ENCODE measurements around the gene PIEZO1. TPM values are rescaled to one million over a fixed set of nuclear protein-coding genes. Genes with fewer than 3 reads are reported as not detected.

The PIEZO1 gene
- polyA plus RNA-seq, 1 donor = 92.9 TPM

GRCh38 chr16:88741368-88741767 is 43.7 kb downstream of the PIEZO1 start:
- WGBS (ENCODE audit: insufficient coverage, low lambda C conversion rate) = no CpG with 5 or more reads among the region's 17 CpGs
- H3K27me3 ChIP-seq (ENCODE audit: control insufficient read depth, insufficient read depth, low read length) = no peaks in the 10 kb centered on the region
- peaks cover 31% of the 10 kb centered on the region for H3K36me3 ChIP-seq (ENCODE audit: control insufficient read depth, insufficient read depth, low read length)
- no peak for DNase-seq
- H3K9me3 ChIP-seq (ENCODE audit: control insufficient read depth, low read depth, low read length) = no peaks in the 10 kb centered on the region
- H3K4me3 ChIP-seq (ENCODE audit: low read length) = no peak overlapping the region
- H3K4me1 ChIP-seq (ENCODE audit: control insufficient read depth, insufficient read depth, low read length) = peaks cover 8% of the 10 kb centered on the region
- no peak overlapping the region for H3K27ac ChIP-seq (ENCODE audit: low read length)

GRCh38 chr16:88740727-88741055 is 44.3 kb downstream of the PIEZO1 start:
- Histone ChIP-seq H3K27me3 (ENCODE audit: control insufficient read depth, insufficient read depth, low read length) (no peaks in the 10 kb centered on the region), H3K4me3 (ENCODE audit: low read length) (no peak overlapping the region), H3K9me3 (ENCODE audit: control insufficient read depth, low read depth, low read length) (no peaks in the 10 kb centered on the region), H3K36me3 (ENCODE audit: control insufficient read depth, insufficient read depth, low read length) (peaks cover 35% of the 10 kb centered on the region), H3K4me1 (ENCODE audit: control insufficient read depth, insufficient read depth, low read length) (peaks cover 8% of the 10 kb centered on the region), H3K27ac (ENCODE audit: low read length) (no peak overlapping the region)
- no peak for DNase-seq
- WGBS (ENCODE audit: insufficient coverage, low lambda C conversion rate) = no CpG with 5 or more reads among the region's 12 CpGs

GRCh38 chr16:88739977-88740726 is 44.9 kb downstream of the PIEZO1 start:
- no peaks in the 10 kb centered on the region for H3K9me3 ChIP-seq (ENCODE audit: control insufficient read depth, low read depth, low read length)
- H3K27ac ChIP-seq (ENCODE audit: low read length) = no peak overlapping the region
- no CpG with 5 or more reads among the region's 33 CpGs for WGBS (ENCODE audit: insufficient coverage, low lambda C conversion rate)
- no peaks in the 10 kb centered on the region for H3K27me3 ChIP-seq (ENCODE audit: control insufficient read depth, insufficient read depth, low read length)
- peaks cover 8% of the 10 kb centered on the region for H3K4me1 ChIP-seq (ENCODE audit: control insufficient read depth, insufficient read depth, low read length)
- peaks cover 41% of the 10 kb centered on the region for H3K36me3 ChIP-seq (ENCODE audit: control insufficient read depth, insufficient read depth, low read length)
- DNase-seq = no peak
- H3K4me3 ChIP-seq (ENCODE audit: low read length) = no peak overlapping the region

- H3K27ac ChIP-seq (ENCODE audit: low read length) = no peak overlapping the region
- no CpG with 5 or more reads among the region's 22 CpGs for WGBS (ENCODE audit: insufficient coverage, low lambda C conversion rate)
- no peak for DNase-seq
- H3K27me3 ChIP-seq (ENCODE audit: control insufficient read depth, insufficient read depth, low read length) = no peaks in the 10 kb centered on the region
- H3K36me3 ChIP-seq (ENCODE audit: control insufficient read depth, insufficient read depth, low read length) = peaks cover 49% of the 10 kb centered on the region
- H3K4me3 ChIP-seq (ENCODE audit: low read length) = no peak overlapping the region
- peaks cover 6% of the 10 kb centered on the region for H3K4me1 ChIP-seq (ENCODE audit: control insufficient read depth, insufficient read depth, low read length)
- H3K9me3 ChIP-seq (ENCODE audit: control insufficient read depth, low read depth, low read length) = no peaks in the 10 kb centered on the region
Measured at GRCh38 chr16:88739139-88739976, 45.7 kb downstream of the PIEZO1 start.

GRCh38 chr16:88738151-88739084 is 46.6 kb downstream of the PIEZO1 start:
- Histone ChIP-seq H3K4me3 (ENCODE audit: low read length) (no peak overlapping the region), H3K9me3 (ENCODE audit: control insufficient read depth, low read depth, low read length) (no peaks in the 10 kb centered on the region), H3K4me1 (ENCODE audit: control insufficient read depth, insufficient read depth, low read length) (no peaks in the 10 kb centered on the region), H3K27ac (ENCODE audit: low read length) (no peak overlapping the region), H3K27me3 (ENCODE audit: control insufficient read depth, insufficient read depth, low read length) (no peaks in the 10 kb centered on the region), H3K36me3 (ENCODE audit: control insufficient read depth, insufficient read depth, low read length) (peaks cover 57% of the 10 kb centered on the region)
- DNase-seq = no peak
- no CpG with 5 or more reads among the region's 41 CpGs for WGBS (ENCODE audit: insufficient coverage, low lambda C conversion rate)

GRCh38 chr16:88737298-88738150 is 47.5 kb downstream of the PIEZO1 start:
- no CpG with 5 or more reads among the region's 54 CpGs for WGBS (ENCODE audit: insufficient coverage, low lambda C conversion rate)
- H3K4me1 ChIP-seq (ENCODE audit: control insufficient read depth, insufficient read depth, low read length) = no peaks in the 10 kb centered on the region
- no peak overlapping the region for H3K4me3 ChIP-seq (ENCODE audit: low read length)
- DNase-seq = peak; percentile 60 to 77
- no peaks in the 10 kb centered on the region for H3K27me3 ChIP-seq (ENCODE audit: control insufficient read depth, insufficient read depth, low read length)
- no peak overlapping the region for H3K27ac ChIP-seq (ENCODE audit: low read length)
- H3K36me3 ChIP-seq (ENCODE audit: control insufficient read depth, insufficient read depth, low read length) = peaks cover 61% of the 10 kb centered on the region
- no peaks in the 10 kb centered on the region for H3K9me3 ChIP-seq (ENCODE audit: control insufficient read depth, low read depth, low read length)

GRCh38 chr16:88736496-88736895 is 48.5 kb downstream of the PIEZO1 start:
- WGBS (ENCODE audit: insufficient coverage, low lambda C conversion rate) = no CpG with 5 or more reads among the region's 21 CpGs

GRCh38 chr16:88736088-88736487 is 48.9 kb downstream of the PIEZO1 start:
- no CpG with 5 or more reads among the region's 21 CpGs for WGBS (ENCODE audit: insufficient coverage, low lambda C conversion rate)
- Histone ChIP-seq H3K36me3 (ENCODE audit: control insufficient read depth, insufficient read depth, low read length) (peaks cover 60% of the 10 kb centered on the region), H3K27ac (ENCODE audit: low read length) (no peak overlapping the region), H3K4me3 (ENCODE audit: low read length) (no peak overlapping the region), H3K4me1 (ENCODE audit: control insufficient read depth, insufficient read depth, low read length) (no peaks in the 10 kb centered on the region), H3K27me3 (ENCODE audit: control insufficient read depth, insufficient read depth, low read length) (no peaks in the 10 kb centered on the region), H3K9me3 (ENCODE audit: control insufficient read depth, low read depth, low read length) (no peaks in the 10 kb centered on the region)
- DNase-seq = no peak

More at GRCh38 chr16:88736496-88736895, 48.5 kb downstream of the PIEZO1 start:
- Histone ChIP-seq H3K9me3 (ENCODE audit: control insufficient read depth, low read depth, low read length) (no peaks in the 10 kb centered on the region), H3K4me3 (ENCODE audit: low read length) (no peak overlapping the region), H3K27me3 (ENCODE audit: control insufficient read depth, insufficient read depth, low read length) (no peaks in the 10 kb centered on the region), H3K36me3 (ENCODE audit: control insufficient read depth, insufficient read depth, low read length) (peaks cover 60% of the 10 kb centered on the region), H3K27ac (ENCODE audit: low read length) (no peak overlapping the region), H3K4me1 (ENCODE audit: control insufficient read depth, insufficient read depth, low read length) (no peaks in the 10 kb centered on the region)
- DNase-seq = no peak

GRCh38 chr16:88735616-88736015 is 49.4 kb downstream of the PIEZO1 start:
- WGBS (ENCODE audit: insufficient coverage, low lambda C conversion rate) = no CpG with 5 or more reads among the region's 10 CpGs
- peaks cover 60% of the 10 kb centered on the region for H3K36me3 ChIP-seq (ENCODE audit: control insufficient read depth, insufficient read depth, low read length)
- no peak overlapping the region for H3K4me3 ChIP-seq (ENCODE audit: low read length)
- no peaks in the 10 kb centered on the region for H3K4me1 ChIP-seq (ENCODE audit: control insufficient read depth, insufficient read depth, low read length)
- DNase-seq = no peak
- no peaks in the 10 kb centered on the region for H3K27me3 ChIP-seq (ENCODE audit: control insufficient read depth, insufficient read depth, low read length)
- no peak overlapping the region for H3K27ac ChIP-seq (ENCODE audit: low read length)
- H3K9me3 ChIP-seq (ENCODE audit: control insufficient read depth, low read depth, low read length) = no peaks in the 10 kb centered on the region
